ENCODE results near the gene FBXO17. TPM values are rescaled to one million over a fixed set of nuclear protein-coding genes. Genes with fewer than 3 reads are reported as not detected.

The FBXO17 gene
- total and polyA plus RNA-seq, 12 donors, result 1.00 to 3.2 (median 2.2) TPM

DNA sequence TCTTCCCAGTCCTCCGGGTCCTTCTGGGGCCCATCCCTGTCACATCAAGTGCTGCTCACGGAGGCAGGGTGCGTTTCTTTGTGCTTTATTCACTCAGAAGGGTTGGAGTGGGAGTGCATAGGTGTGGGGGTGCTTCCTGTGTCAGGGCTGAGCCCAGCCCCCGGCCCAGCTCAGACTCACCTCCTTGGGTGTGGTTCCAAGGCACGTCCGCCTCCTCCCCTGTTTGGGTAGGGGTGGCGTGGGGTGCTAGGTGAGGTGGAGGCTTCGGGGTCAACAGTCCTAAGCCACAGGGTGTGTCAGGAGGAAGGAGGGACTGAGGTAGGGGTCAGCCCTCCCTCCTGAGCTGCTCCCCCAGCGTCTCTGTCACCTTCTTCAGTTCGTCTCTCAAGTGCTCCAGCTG lies 66.6 kb downstream of the FBXO17 start:
- intact Hi-C loops (cut with DNase I), result no loop called here
- no peaks in the 10 kb centered on the region for H3K9me3 ChIP-seq
- ATAC-seq, result no peak
- TF ChIP-seq, protein P1, sequence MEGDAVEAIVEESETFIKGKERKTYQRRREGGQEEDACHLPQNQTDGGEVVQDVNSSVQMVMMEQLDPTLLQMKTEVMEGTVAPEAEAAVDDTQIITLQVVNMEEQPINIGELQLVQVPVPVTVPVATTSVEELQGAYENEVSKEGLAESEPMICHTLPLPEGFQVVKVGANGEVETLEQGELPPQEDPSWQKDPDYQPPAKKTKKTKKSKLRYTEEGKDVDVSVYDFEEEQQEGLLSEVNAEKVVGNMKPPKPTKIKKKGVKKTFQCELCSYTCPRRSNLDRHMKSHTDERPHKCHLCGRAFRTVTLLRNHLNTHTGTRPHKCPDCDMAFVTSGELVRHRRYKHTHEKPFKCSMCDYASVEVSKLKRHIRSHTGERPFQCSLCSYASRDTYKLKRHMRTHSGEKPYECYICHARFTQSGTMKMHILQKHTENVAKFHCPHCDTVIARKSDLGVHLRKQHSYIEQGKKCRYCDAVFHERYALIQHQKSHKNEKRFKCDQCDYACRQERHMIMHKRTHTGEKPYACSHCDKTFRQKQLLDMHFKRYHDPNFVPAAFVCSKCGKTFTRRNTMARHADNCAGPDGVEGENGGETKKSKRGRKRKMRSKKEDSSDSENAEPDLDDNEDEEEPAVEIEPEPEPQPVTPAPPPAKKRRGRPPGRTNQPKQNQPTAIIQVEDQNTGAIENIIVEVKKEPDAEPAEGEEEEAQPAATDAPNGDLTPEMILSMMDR (IDR thresholded peaks at IDR 0.05), result no peak
- no peak for DNase-seq
- no peak overlapping the region for H3K4me3 ChIP-seq
- H3K4me1 ChIP-seq, result no peaks in the 10 kb centered on the region
- peaks cover 0 to 22% (median 14%) of the 10 kb centered on the region in 7 donors for H3K27me3 ChIP-seq
- peaks cover 0 to 52% (median 20%) of the 10 kb centered on the region in 9 donors for H3K36me3 ChIP-seq
- WGBS, 2 donors, result 74 to 80% methylated on average over 10 of the region's 10 CpGs
- no peak overlapping the region for H3K27ac ChIP-seq

DNA sequence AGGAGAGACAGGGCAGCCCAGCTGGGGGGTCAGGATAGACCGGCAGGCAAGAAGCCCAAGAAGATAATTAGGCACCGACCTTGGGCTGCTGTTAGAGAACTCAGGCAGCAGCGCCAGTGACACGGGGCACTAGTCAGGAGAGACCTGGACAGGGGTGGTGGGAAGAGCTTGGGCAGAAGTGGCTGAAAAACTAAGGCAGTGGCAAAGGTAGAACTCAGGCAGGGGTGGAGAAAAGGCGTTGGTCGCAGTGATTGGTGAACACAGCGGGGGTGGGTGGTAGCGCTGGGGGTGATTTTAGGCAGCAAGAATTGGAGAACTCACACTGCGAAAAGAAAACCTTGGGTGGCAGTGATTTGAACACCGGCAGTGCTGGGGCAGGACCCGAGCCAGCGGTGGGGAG lies 67.9 kb downstream of the FBXO17 start:
- Histone ChIP-seq H3K36me3 (peaks cover 0 to 56% (median 20%) of the 10 kb centered on the region in 9 donors), H3K4me3 (no peak overlapping the region), H3K27me3 (peaks cover 0 to 20% (median 14%) of the 10 kb centered on the region in 7 donors), H3K4me1 (peaks cover 0 to 6% (median 0%) of the 10 kb centered on the region in 9 donors), H3K9me3 (no peaks in the 10 kb centered on the region), H3K27ac (no peak overlapping the region)
- TF ChIP-seq, protein P1 (IDR thresholded peaks at IDR 0.05), result no peak
- intact Hi-C loops (cut with DNase I), result no loop called here
- no peak for ATAC-seq
- DNase-seq, result no peak
- WGBS, 2 donors, result 94 to 96% methylated on average over 12 of the region's 12 CpGs

DNA sequence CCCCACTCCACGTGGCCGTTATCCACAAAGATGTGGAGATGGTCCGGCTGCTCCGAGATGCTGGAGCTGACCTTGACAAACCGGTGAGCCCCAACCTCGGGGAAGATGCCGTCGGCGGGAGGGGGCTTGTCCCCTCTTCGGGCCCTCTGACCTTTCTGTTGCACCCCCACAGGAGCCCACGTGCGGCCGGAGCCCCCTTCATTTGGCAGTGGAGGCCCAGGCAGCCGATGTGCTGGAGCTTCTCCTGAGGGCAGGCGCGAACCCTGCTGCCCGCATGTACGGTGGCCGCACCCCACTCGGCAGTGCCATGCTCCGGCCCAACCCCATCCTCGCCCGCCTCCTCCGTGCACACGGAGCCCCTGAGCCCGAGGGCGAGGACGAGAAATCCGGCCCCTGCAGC lies 68.3 kb downstream of the FBXO17 start:
- Histone ChIP-seq H3K9me3 (no peaks in the 10 kb centered on the region), H3K4me3 (no peak overlapping the region), H3K27ac (no peak overlapping the region), H3K27me3 (peaks cover 0 to 17% (median 14%) of the 10 kb centered on the region in 7 donors), H3K4me1 (peaks cover 0 to 9% (median 0%) of the 10 kb centered on the region in 9 donors), H3K36me3 (peaks cover 0 to 56% (median 20%) of the 10 kb centered on the region in 9 donors)
- WGBS, 2 donors, result 95 to 96% methylated on average over 29 of the region's 29 CpGs
- TF ChIP-seq, protein P1 (IDR thresholded peaks at IDR 0.05), result no peak
- ATAC-seq, result no peak
- no peak for DNase-seq
- intact Hi-C loops (cut with DNase I), result no loop called here

DNA sequence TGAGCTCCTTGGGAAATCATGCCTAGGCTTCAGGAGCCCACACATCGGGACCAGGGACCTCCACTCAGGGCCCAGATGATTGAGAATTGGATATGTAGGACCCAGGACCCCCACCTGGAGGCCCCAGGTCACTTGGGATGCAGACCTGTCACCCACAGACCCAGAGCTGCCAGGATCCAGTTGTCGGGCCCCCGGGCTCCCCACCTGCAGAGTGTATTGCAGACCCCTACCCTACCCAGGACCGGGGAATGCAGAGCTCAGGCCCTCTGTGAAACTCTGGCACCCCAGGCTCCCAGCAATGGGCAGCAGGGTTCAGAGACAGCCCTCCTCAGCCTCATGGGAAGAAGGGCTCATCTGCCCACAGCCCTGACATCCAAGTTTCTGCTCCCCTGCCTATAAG lies 69.9 kb downstream of the FBXO17 start:
- no peak overlapping the region for H3K4me3 ChIP-seq
- H3K27ac ChIP-seq, result no peak overlapping the region
- H3K4me1 ChIP-seq, result peaks cover 0 to 15% (median 7%) of the 10 kb centered on the region in 9 donors
- TF ChIP-seq, protein P1 (IDR thresholded peaks at IDR 0.05), result no peak
- H3K9me3 ChIP-seq, result peaks cover 0 to 5% (median 0%) of the 10 kb centered on the region in 11 donors
- H3K27me3 ChIP-seq, result peaks cover 0 to 1% (median 0%) of the 10 kb centered on the region in 7 donors
- peaks cover 0 to 56% (median 20%) of the 10 kb centered on the region in 9 donors for H3K36me3 ChIP-seq
- intact Hi-C loops (cut with DNase I), result no loop called here
- 98% methylated on average over 4 of the region's 4 CpGs for WGBS, 2 donors
- DNase-seq (no peak), ATAC-seq (peak in 1 of 8 donors; percentile 7)

Data from heart right ventricle (tissue), 16 donors.